GM19025 (cell line): Measurements from ENCODE around the gene ABI3BP.

ENCODE experiments used
- ATAC-seq: cut with Tn5 transposase; IDR thresholded peaks from one replicate; pipeline ENCODE4 v1.9.1; 2021; ENCODE audit warnings: mild to moderate bottlenecking, low read depth, moderate library complexity; ENCODE audit not compliant: unreplicated experiment

The ABI3BP gene

GRCh38 chr3:100708989-100709841 is 284.0 kb downstream of the ABI3BP start, which contains the start of gene TFG:
TFG (plus strand) TSS chr3:100709494; CDS start chr3:100713686, 4,192 bp downstream.
- ATAC-seq = peak; percentile 94

- no peak for ATAC-seq
These were observed 284.6 kb downstream of the ABI3BP start for GRCh38 chr3:100708644-100708988.

GRCh38 chr3:100706365-100706764 is 286.9 kb downstream of the ABI3BP start:
- no peak for ATAC-seq

GRCh38 chr3:100703865-100704264 is 289.4 kb downstream of the ABI3BP start:
- no peak for ATAC-seq

GRCh38 chr3:100702980-100703345 is 290.3 kb downstream of the ABI3BP start:
- ATAC-seq = no peak

GRCh38 chr3:100702082-100702979 is 290.9 kb downstream of the ABI3BP start:
- ATAC-seq = no peak

GRCh38 chr3:100700708-100701107 is 292.5 kb downstream of the ABI3BP start:
- ATAC-seq = no peak
